Measurements from ENCODE around the gene KSR1.
"Not testable (repeated sequence)": the region's sequence is repeated elsewhere in the genome, so short reads cannot be mapped to it uniquely, and the experiment has no call there.

Gene KSR1

DNA sequence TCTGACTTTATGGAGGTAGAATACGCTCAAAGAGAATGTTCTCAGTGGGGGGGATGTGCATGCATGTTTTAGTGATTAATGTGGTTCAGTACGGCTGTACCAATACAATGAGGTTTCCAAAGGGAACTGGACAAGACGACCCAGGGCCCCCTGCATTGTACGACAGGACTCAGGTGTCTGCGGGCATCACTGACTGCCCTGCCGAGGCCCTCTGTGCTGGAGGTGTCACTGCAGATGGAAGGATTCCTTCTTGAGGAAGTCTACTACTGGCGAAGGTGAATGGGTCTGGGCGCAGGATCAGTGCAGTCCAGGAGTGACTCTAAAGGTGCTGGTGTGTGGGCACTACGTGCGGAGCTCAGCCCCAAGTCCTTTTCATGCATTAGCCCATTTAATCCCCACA, 171.3 kb downstream of the KSR1 start:
- no peaks in the 10 kb centered on the region for H3K4me1 ChIP-seq (ENCODE audit: low read length)
- no peaks in the 10 kb centered on the region for H3K36me3 ChIP-seq (replicated peaks; ENCODE audit: low read depth, low read length)
- no peak overlapping the region for H2AFZ ChIP-seq (ENCODE audit: low read depth, low read length)
- H3K27me3 ChIP-seq (ENCODE audit: low read depth, low read length), result no peaks in the 10 kb centered on the region
- no peak overlapping the region for H3K4me3 ChIP-seq (ENCODE audit: low read length)
- no peak overlapping the region for H3K4me2 ChIP-seq (ENCODE audit: low read length)
- H3K9ac ChIP-seq (ENCODE audit: low read length), result no peak overlapping the region
- no peaks in the 10 kb centered on the region for H3K9me3 ChIP-seq (ENCODE audit: insufficient read depth, low read length)
- no peaks in the 10 kb centered on the region for H4K20me1 ChIP-seq (ENCODE audit: insufficient read depth, low read length)
- TF ChIP-seq EZH2phosphoT487 (IDR thresholded peaks at IDR 0.05; ENCODE audit: low read depth), result no peak
- no peak for TF ChIP-seq CTCF (IDR thresholded peaks at IDR 0.05; ENCODE audit: low read depth, low read length)
- no peak overlapping the region for H3K27ac ChIP-seq (ENCODE audit: low read length)
- H3K79me2 ChIP-seq (ENCODE audit: low read length), result no peaks in the 10 kb centered on the region

DNA sequence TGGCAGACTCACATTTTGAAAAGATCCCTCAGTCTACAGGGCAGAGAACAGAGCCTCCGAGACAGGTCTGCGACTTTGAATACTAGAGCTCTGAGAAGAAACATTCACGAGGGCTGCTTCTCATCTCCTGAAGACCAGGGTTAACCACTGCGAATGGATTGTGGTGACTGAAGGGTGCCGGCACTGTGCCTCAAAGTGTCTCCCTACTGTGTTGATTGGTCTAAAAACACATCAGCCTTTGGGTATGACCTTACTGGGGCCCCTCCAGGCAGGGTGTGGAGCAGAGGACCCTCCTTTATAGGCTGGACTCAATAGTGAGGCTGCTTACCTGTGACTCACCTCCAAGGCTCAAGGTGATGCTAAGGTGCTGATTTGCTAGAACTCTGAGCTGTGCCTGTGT, 172.1 kb downstream of the KSR1 start:
- Histone ChIP-seq H3K79me2 (ENCODE audit: low read length) (no peaks in the 10 kb centered on the region), H3K36me3 (replicated peaks; ENCODE audit: low read depth, low read length) (no peaks in the 10 kb centered on the region), H3K4me2 (ENCODE audit: low read length) (no peak overlapping the region), H4K20me1 (ENCODE audit: insufficient read depth, low read length) (no peaks in the 10 kb centered on the region), H3K27ac (ENCODE audit: low read length) (no peak overlapping the region), H3K4me3 (ENCODE audit: low read length) (no peak overlapping the region), H3K27me3 (ENCODE audit: low read depth, low read length) (no peaks in the 10 kb centered on the region), H3K9ac (ENCODE audit: low read length) (no peak overlapping the region), H3K4me1 (ENCODE audit: low read length) (no peaks in the 10 kb centered on the region), H3K9me3 (ENCODE audit: insufficient read depth, low read length) (no peaks in the 10 kb centered on the region), H2AFZ (ENCODE audit: low read depth, low read length) (no peak overlapping the region)
- TF ChIP-seq EZH2phosphoT487 (IDR thresholded peaks at IDR 0.05; ENCODE audit: low read depth), result no peak
- no peak for TF ChIP-seq CTCF (IDR thresholded peaks at IDR 0.05; ENCODE audit: low read depth, low read length)

DNA sequence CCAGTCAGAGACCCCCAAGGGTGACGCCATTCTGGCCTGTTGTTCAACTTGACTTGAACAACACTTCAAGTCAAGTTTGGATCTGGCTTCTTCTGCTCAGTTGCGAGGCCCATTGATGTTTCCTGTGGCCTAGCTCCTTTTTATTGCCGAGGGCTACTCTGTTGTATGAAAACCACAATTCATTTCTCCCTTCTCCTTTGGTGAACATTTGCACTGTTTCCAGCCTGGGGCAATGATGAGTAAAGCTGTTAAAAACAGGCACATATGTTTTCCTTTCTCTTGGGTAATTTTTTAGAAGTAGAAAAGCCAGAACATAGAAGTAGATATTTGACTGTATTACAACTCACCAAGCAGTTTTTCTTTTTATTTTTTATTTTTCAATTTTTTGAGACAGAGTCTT, 173.0 kb downstream of the KSR1 start:
- not testable (repeated sequence) for H3K27ac ChIP-seq (ENCODE audit: low read length); H2AFZ ChIP-seq (ENCODE audit: low read depth, low read length); H3K4me1 ChIP-seq (ENCODE audit: low read length); H3K4me2 ChIP-seq (ENCODE audit: low read length); H3K79me2 ChIP-seq (ENCODE audit: low read length); H3K27me3 ChIP-seq (ENCODE audit: low read depth, low read length); H3K9me3 ChIP-seq (ENCODE audit: insufficient read depth, low read length); H3K36me3 ChIP-seq (replicated peaks; ENCODE audit: low read depth, low read length); H3K9ac ChIP-seq (ENCODE audit: low read length); H3K4me3 ChIP-seq (ENCODE audit: low read length); H4K20me1 ChIP-seq (ENCODE audit: insufficient read depth, low read length)

- H3K4me2 ChIP-seq (ENCODE audit: low read length), result no peak within 1 kb of the TSS
- H3K36me3 ChIP-seq (replicated peaks; ENCODE audit: low read depth, low read length), result no peaks in the 10 kb centered on the region
- no peaks in the 10 kb centered on the region for H3K79me2 ChIP-seq (ENCODE audit: low read length)
- H3K4me1 ChIP-seq (ENCODE audit: low read length), result peaks cover 10% of the 10 kb centered on the region
- no peak within 1 kb of the TSS for H3K9ac ChIP-seq (ENCODE audit: low read length)
- no peak within 1 kb of the TSS for H3K4me3 ChIP-seq (ENCODE audit: low read length)
- H3K27ac ChIP-seq (ENCODE audit: low read length), result no peak within 1 kb of the TSS
- TF ChIP-seq CTCF (IDR thresholded peaks at IDR 0.05; ENCODE audit: low read depth, low read length) (no peak), EZH2phosphoT487 (IDR thresholded peaks at IDR 0.05; ENCODE audit: low read depth) (no peak)
- no peaks in the 10 kb centered on the region for H3K9me3 ChIP-seq (ENCODE audit: insufficient read depth, low read length)
- H2AFZ ChIP-seq (ENCODE audit: low read depth, low read length), result no peak within 1 kb of the TSS
- no peaks in the 10 kb centered on the region for H4K20me1 ChIP-seq (ENCODE audit: insufficient read depth, low read length)
- H3K27me3 ChIP-seq (ENCODE audit: low read depth, low read length), result no peaks in the 10 kb centered on the region
These were observed 174.6 kb downstream of the KSR1 start, which contains the start of gene LGALS9 for GRCh38 chr17:27630607-27631410. Gene LGALS9 (plus strand): TSS chr17:27631188. CDS start chr17:27631266, 78 bp downstream.

All from OCI-LY3 (cell line).